ENCODE results near the gene RBM47.

Gene RBM47

GRCh38 chr4:40412866-40413795 lies 216.5 kb downstream of the RBM47 start:
- POLR2A ChIA-PET: no interaction called here
- CTCF ChIA-PET: no interaction called here

GRCh38 chr4:40412388-40412787 lies 217.3 kb downstream of the RBM47 start:
- POLR2A ChIA-PET: no interaction called here
- Histone ChIP-seq H3K36me3 (ENCODE audit: control insufficient read depth in 2 of 2, insufficient read depth in 1 of 2, low read length in 2 of 2) (no peaks in the 10 kb centered on the region), H3K27ac (ENCODE audit: extremely low read depth, low read depth, low read length) (no peak overlapping the region), H3K9me3 (ENCODE audit: control insufficient read depth, insufficient read depth, low read depth, low read length) (no peaks in the 10 kb centered on the region), H3K4me3 (ENCODE audit: low read depth, low read length) (no peak overlapping the region), H3K4me1 (ENCODE audit: control insufficient read depth, insufficient read depth, low read length) (no peaks in the 10 kb centered on the region)
- TF ChIP-seq REPIN1 (tag by site-specific recombination; IDR thresholded peaks at IDR 0.05; ENCODE audit: low read depth) (no peak), SCRT1 (tag by site-specific recombination; IDR thresholded peaks at IDR 0.05; ENCODE audit: borderline replicate concordance) (no peak), ZNF645 (tag by site-specific recombination; IDR thresholded peaks at IDR 0.05) (no peak)
- CTCF ChIA-PET: no interaction called here

More at GRCh38 chr4:40412866-40413795, 216.5 kb downstream of the RBM47 start:
- H3K27ac ChIP-seq (ENCODE audit: extremely low read depth, low read depth, low read length): no peak overlapping the region
- no peaks in the 10 kb centered on the region for H3K9me3 ChIP-seq (ENCODE audit: control insufficient read depth, insufficient read depth, low read depth, low read length)
- no peak for TF ChIP-seq ZNF449 (tag by site-specific recombination; IDR thresholded peaks at IDR 0.05)
- no peak for TF ChIP-seq ELK4 (IDR thresholded peaks at IDR 0.05; ENCODE audit: borderline replicate concordance, low read depth, low read length)
- no peak for TF ChIP-seq ZBTB48 (tag by site-specific recombination; IDR thresholded peaks at IDR 0.05)
- TF ChIP-seq KLF9 (tag by site-specific recombination; IDR thresholded peaks at IDR 0.05; ENCODE audit: low read depth): no peak
- no peak for TF ChIP-seq ZNF169 (tag by site-specific recombination; IDR thresholded peaks at IDR 0.05)
- TF ChIP-seq SCRT2 (tag by site-specific recombination; IDR thresholded peaks at IDR 0.05): no peak
- TF ChIP-seq ZNF26 (tag by site-specific recombination; IDR thresholded peaks at IDR 0.05): no peak
- no peak for TF ChIP-seq ZNF571 (tag by site-specific recombination; IDR thresholded peaks at IDR 0.05)
- TF ChIP-seq ZNF148 (tag by site-specific recombination; IDR thresholded peaks at IDR 0.05; ENCODE audit: borderline replicate concordance): no peak
- H3K4me1 ChIP-seq (ENCODE audit: control insufficient read depth, insufficient read depth, low read length): no peaks in the 10 kb centered on the region
- no peak overlapping the region for H3K4me3 ChIP-seq (ENCODE audit: low read depth, low read length)
- no peaks in the 10 kb centered on the region for H3K36me3 ChIP-seq (ENCODE audit: control insufficient read depth in 2 of 2, insufficient read depth in 1 of 2, low read length in 2 of 2)
